Esophagus squamous epithelium (tissue), 5 donors: Measurements from ENCODE around the gene PDLIM5. TPM values are rescaled to one million over a fixed set of nuclear protein-coding genes. Genes with fewer than 3 reads are reported as not detected.

Experiments
- DNase-seq: peaks from one replicate; lab custom pipeline; 2025; lab: John Stamatoyannopoulos, UW
- H3K27ac ChIP-seq, 4 donors: fragments of 200-600 bp; sonication (generic); one replicate each; pipeline ENCODE4 v1.5.1; 2016 to 2019; ENCODE audit warnings: mild to moderate bottlenecking in 1 of 4
- H3K27me3 ChIP-seq, 4 donors: fragments of 200-600 bp; sonication (generic); 1 replicate in 3 of 4; 2 replicates in 1 of 4; pipeline versions ENCODE4 v1.5.1 to v1.6.0; 2017 to 2021; ENCODE audit warnings: antibody characterized with exemption in 1 of 4
- H3K36me3 ChIP-seq, 3 donors: fragments of 200-600 bp; sonication (generic); one replicate each; pipeline ENCODE4 v1.5.1; 2016 to 2019
- H3K4me1 ChIP-seq, 3 donors: fragments of 200-600 bp; sonication (generic); one replicate each; pipeline ENCODE4 v1.5.1; 2017 to 2019
- H3K4me3 ChIP-seq, 4 donors: fragments of 200-600 bp; sonication (generic); 1 replicate in 3 of 4; 2 replicates in 1 of 4; pipeline ENCODE4 v1.5.1; 2016 to 2019; ENCODE audit warnings: mild to moderate bottlenecking in 2 of 4, moderate library complexity in 1 of 4
- H3K9me3 ChIP-seq, 3 donors: fragments of 200-600 bp; sonication (generic); one replicate each; pipeline ENCODE4 v1.5.1; 2016 to 2019
- CTCF ChIP-seq, 6 experiments: fragments of 450-650 bp in 4 of 6; fragments of 200-600 bp in 2 of 6; sonication (generic) in 2 of 6; IDR thresholded peaks; one replicate each; pipeline ENCODE4 v1.5.1; 2016 to 2019; ENCODE audit warnings: antibody characterized with exemption in 6 of 6, mild to moderate bottlenecking in 4 of 6, moderate library complexity in 4 of 6
- POLR2A ChIP-seq, 4 donors: fragments of 450-650 bp; IDR thresholded peaks; one replicate each; pipeline ENCODE4 v1.6.1; 2017; ENCODE audit warnings: antibody characterized with exemption in 4 of 4, mild to moderate bottlenecking in 4 of 4, moderate library complexity in 3 of 4
- WGBS, 2 donors: methylation state at CpG; one replicate each; pipeline ENCODE4 v1.1.5; 2018; 5-methylcytosine and 5-hydroxymethylcytosine counted together
- intact Hi-C: fragments of 100-400 bp; cut with DNase I; formaldehyde crosslinking; loops from one replicate; pipeline ENCODE4 v1.15.0; 2022
- total RNA-seq, 4 donors: library from RNA; depleted of rRNA; stranded (reverse); fragments of >200 nt; gene quantifications; one replicate each; pipeline ENCODE4 v1.1.0, GENCODE V29; 2016
- donor health status: DM: yes; HTN: yes; CAD: no.

Gene PDLIM5
- total RNA-seq, 4 donors from 2014 or later, result 57.0 to 204 (median 157) TPM

GRCh38 chr4:94698187-94698586 is 246.4 kb downstream of the PDLIM5 start:
- no peak overlapping the region for H3K4me3 ChIP-seq
- intact Hi-C loops, result no loop called here
- H3K9me3 ChIP-seq, result no peaks in the 10 kb centered on the region
- H3K36me3 ChIP-seq, result no peaks in the 10 kb centered on the region
- TF ChIP-seq POLR2A (IDR thresholded peaks at IDR 0.05) (no peak), CTCF (IDR thresholded peaks at IDR 0.05) (no peak)
- H3K4me1 ChIP-seq, result no peaks in the 10 kb centered on the region
- no peaks in the 10 kb centered on the region for H3K27me3 ChIP-seq
- no peak for DNase-seq
- H3K27ac ChIP-seq, result no peak overlapping the region

- Histone ChIP-seq H3K4me1 (no peaks in the 10 kb centered on the region), H3K36me3 (no peaks in the 10 kb centered on the region), H3K27me3 (no peaks in the 10 kb centered on the region), H3K9me3 (no peaks in the 10 kb centered on the region), H3K27ac (no peak overlapping the region), H3K4me3 (no peak overlapping the region)
- intact Hi-C loops, result no loop called here
- DNase-seq, result no peak
- no peak for TF ChIP-seq CTCF (IDR thresholded peaks at IDR 0.05)
- no peak for TF ChIP-seq POLR2A (IDR thresholded peaks at IDR 0.05)
Measured at GRCh38 chr4:94700298-94700697, 248.6 kb downstream of the PDLIM5 start.

- H3K27ac ChIP-seq, result no peak overlapping the region
- no peaks in the 10 kb centered on the region for H3K27me3 ChIP-seq
- no peak for DNase-seq
- TF ChIP-seq CTCF (IDR thresholded peaks at IDR 0.05), result no peak
- no peaks in the 10 kb centered on the region for H3K4me1 ChIP-seq
- H3K9me3 ChIP-seq, result no peaks in the 10 kb centered on the region
- WGBS, 2 donors, result 47 to 63% methylated on average over 7 to 8 of the region's 8 CpGs
- intact Hi-C loops, result no loop called here
- no peaks in the 10 kb centered on the region for H3K36me3 ChIP-seq
- no peak overlapping the region for H3K4me3 ChIP-seq
Measured at GRCh38 chr4:94701631-94702300, 250.0 kb downstream of the PDLIM5 start.

GRCh38 chr4:94711635-94712034 is 259.9 kb downstream of the PDLIM5 start:
- Histone ChIP-seq H3K36me3 (no peaks in the 10 kb centered on the region), H3K27me3 (no peaks in the 10 kb centered on the region), H3K27ac (no peak overlapping the region), H3K4me1 (no peaks in the 10 kb centered on the region), H3K9me3 (no peaks in the 10 kb centered on the region), H3K4me3 (no peak overlapping the region)
- intact Hi-C loops, result no loop called here
- no peak for DNase-seq
- 74 to 81% methylated on average over 5 of the region's 5 CpGs for WGBS, 2 donors
- no peak for TF ChIP-seq CTCF (IDR thresholded peaks at IDR 0.05)
- no peak for TF ChIP-seq POLR2A (IDR thresholded peaks at IDR 0.05)

GRCh38 chr4:94714365-94715160 is 262.8 kb downstream of the PDLIM5 start:
- intact Hi-C loops, result no loop called here
- TF ChIP-seq POLR2A (IDR thresholded peaks at IDR 0.05) (no peak), CTCF (IDR thresholded peaks at IDR 0.05) (no peak)
- Histone ChIP-seq H3K27ac (no peak overlapping the region), H3K9me3 (no peaks in the 10 kb centered on the region), H3K4me1 (no peaks in the 10 kb centered on the region), H3K36me3 (no peaks in the 10 kb centered on the region), H3K27me3 (no peaks in the 10 kb centered on the region), H3K4me3 (no peak overlapping the region)
- whole genome bisulfite sequencing, 2 donors, result 68 to 70% methylated on average over 5 of the region's 5 CpGs
- no peak for DNase-seq
